Epithelial cell of esophagus (primary cell): ENCODE data around the gene OR10G4.

Source experiments
- DNase-seq: peaks from one replicate; pipeline ENCODE4 v3.0.0; 2010; ENCODE audit warnings: low read depth
- H3K4me3 ChIP-seq: 2 replicates; pipeline ENCODE4 v1.5.1; 2011; ENCODE audit warnings: mild to moderate bottlenecking, low read length, control low read depth
- CTCF ChIP-seq: IDR thresholded peaks from 2 replicates; pipeline ENCODE4 v1.5.1; 2011; ENCODE audit warnings: low read depth, mild to moderate bottlenecking, low read length, control low read depth, inconsistent platforms; ENCODE audit not compliant: insufficient read depth; ENCODE audit errors: missing control alignments

The OR10G4 gene

GRCh38 chr11:124026498-124026897 is 13.7 kb downstream of the OR10G4 start, which contains the start of gene OR10G8:
TSS of gene OR10G8 (plus strand) at chr11:124026798. CDS start at chr11:124029623, 2,825 bp downstream.
- no peak for TF ChIP-seq CTCF
- no peak for DNase-seq
- H3K4me3 ChIP-seq: no peak within 1 kb of the TSS

GRCh38 chr11:124036666-124037065 is 23.9 kb downstream of the OR10G4 start:
- H3K4me3 ChIP-seq: no peak overlapping the region

GRCh38 chr11:124039557-124039956 is 26.8 kb downstream of the OR10G4 start:
- TF ChIP-seq CTCF: no peak
- DNase-seq: no peak
- H3K4me3 ChIP-seq: no peak overlapping the region

More at GRCh38 chr11:124036666-124037065, 23.9 kb downstream of the OR10G4 start:
- DNase-seq: no peak
- no peak for TF ChIP-seq CTCF

GRCh38 chr11:124041254-124041653 is 28.5 kb downstream of the OR10G4 start, which contains the start of gene OR10G7:
TSS of gene OR10G7 (minus strand) at chr11:124041325. CDS start at chr11:124039001, 2,324 bp downstream.
- TF ChIP-seq CTCF: no peak
- DNase-seq: no peak
- no peak within 1 kb of the TSS for H3K4me3 ChIP-seq

GRCh38 chr11:124043420-124043819 is 30.6 kb downstream of the OR10G4 start:
- no peak for TF ChIP-seq CTCF
- H3K4me3 ChIP-seq: no peak overlapping the region
- DNase-seq: no peak

- no peak for TF ChIP-seq CTCF
- no peak overlapping the region for H3K4me3 ChIP-seq
- DNase-seq: peak; percentile 21
These were observed 38.0 kb downstream of the OR10G4 start for GRCh38 chr11:124050748-124051147.

- DNase-seq: no peak
- no peak for TF ChIP-seq CTCF
- no peak overlapping the region for H3K4me3 ChIP-seq
These were observed 40.2 kb downstream of the OR10G4 start for GRCh38 chr11:124052966-124053365.
